Activated naive CD8-positive, alpha-beta T cell treated with anti-CD3 and anti-CD28 coated beads for 36 hours (primary cell): ENCODE results near the gene EEFSEC. TPM values are rescaled to one million over a fixed set of nuclear protein-coding genes. Genes with fewer than 3 reads are reported as not detected.

Source experiments
- DNase-seq: peaks from one replicate; pipeline ENCODE4 v3.0.0; 2021
- H3K27ac Mint-ChIP-seq: one replicate; pipeline ENCODE4 v1.8.0; 2022; ENCODE audit warnings: mild to moderate bottlenecking, moderate library complexity, mixed read lengths
- H3K27me3 Mint-ChIP-seq: one replicate; pipeline ENCODE4 v1.8.0; 2022; ENCODE audit warnings: mild to moderate bottlenecking, mixed read lengths
- H3K36me3 Mint-ChIP-seq: one replicate; pipeline ENCODE4 v1.8.0; 2021; ENCODE audit warnings: mild to moderate bottlenecking, mixed read lengths
- H3K4me1 Mint-ChIP-seq: one replicate; pipeline ENCODE4 v1.8.0; 2021; ENCODE audit warnings: mixed read lengths
- H3K4me3 Mint-ChIP-seq: one replicate; pipeline ENCODE4 v1.8.0; 2022; ENCODE audit warnings: mild to moderate bottlenecking, moderate library complexity, mixed read lengths
- H3K9me3 Mint-ChIP-seq: one replicate; pipeline ENCODE4 v1.8.0; 2022; ENCODE audit warnings: mixed read lengths
- total RNA-seq, 2 experiments: library from RNA; stranded (reverse); gene quantifications; one replicate each; pipeline ENCODE4 v1.2.3, GENCODE V29; 2021

EEFSEC gene
- 10 to 100 TPM; 22.4 to 23.9 TPM for total RNA-seq

GRCh38 chr3:128153156-128154041, at the start of gene EEFSEC:
EEFSEC (plus strand) TSS chr3:128153481; CDS start chr3:128153508, 27 bp downstream.
- H3K9me3 Mint-ChIP-seq, result peaks cover 3% of the 10 kb centered on the region
- peaks cover 29% of the 10 kb centered on the region for H3K36me3 Mint-ChIP-seq
- peaks cover 22% of the 10 kb centered on the region for H3K4me1 Mint-ChIP-seq
- DNase-seq, result peak; percentile 91
- no peaks in the 10 kb centered on the region for H3K27me3 Mint-ChIP-seq
- peak within 1 kb of the TSS; percentile 95 for H3K27ac Mint-ChIP-seq
- H3K4me3 Mint-ChIP-seq, result peak within 1 kb of the TSS; percentile 86

DNA sequence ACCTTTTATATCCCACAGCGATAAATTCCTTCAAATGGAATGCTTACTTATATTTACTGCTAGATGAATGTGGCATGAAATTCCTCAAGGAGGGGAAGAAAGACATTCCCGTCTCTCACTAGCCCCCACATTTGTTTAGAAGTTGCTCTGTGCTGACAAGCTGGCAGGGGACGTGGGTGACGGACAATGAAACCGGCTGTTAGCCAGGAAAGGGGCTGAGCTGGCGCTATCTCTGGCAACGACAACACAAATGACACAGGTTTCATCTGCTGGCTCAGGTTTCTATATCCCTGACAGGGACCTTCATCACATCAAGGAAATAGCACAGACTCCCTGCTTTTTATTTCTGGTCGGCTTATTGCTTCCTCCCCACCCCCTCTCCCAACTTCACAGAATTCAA, 45.4 kb upstream of the EEFSEC start:
- no peak for DNase-seq
- no peak overlapping the region for H3K27ac Mint-ChIP-seq
- H3K27me3 Mint-ChIP-seq, result no peaks in the 10 kb centered on the region
- H3K4me3 Mint-ChIP-seq, result no peak overlapping the region
- peaks cover 12% of the 10 kb centered on the region for H3K4me1 Mint-ChIP-seq
- H3K36me3 Mint-ChIP-seq, result peaks cover 28% of the 10 kb centered on the region
- no peaks in the 10 kb centered on the region for H3K9me3 Mint-ChIP-seq

- H3K36me3 Mint-ChIP-seq, result peaks cover 50% of the 10 kb centered on the region
- no peak for DNase-seq
Measured at GRCh38 chr3:128111147-128111546, 42.1 kb upstream of the EEFSEC start.

DNA sequence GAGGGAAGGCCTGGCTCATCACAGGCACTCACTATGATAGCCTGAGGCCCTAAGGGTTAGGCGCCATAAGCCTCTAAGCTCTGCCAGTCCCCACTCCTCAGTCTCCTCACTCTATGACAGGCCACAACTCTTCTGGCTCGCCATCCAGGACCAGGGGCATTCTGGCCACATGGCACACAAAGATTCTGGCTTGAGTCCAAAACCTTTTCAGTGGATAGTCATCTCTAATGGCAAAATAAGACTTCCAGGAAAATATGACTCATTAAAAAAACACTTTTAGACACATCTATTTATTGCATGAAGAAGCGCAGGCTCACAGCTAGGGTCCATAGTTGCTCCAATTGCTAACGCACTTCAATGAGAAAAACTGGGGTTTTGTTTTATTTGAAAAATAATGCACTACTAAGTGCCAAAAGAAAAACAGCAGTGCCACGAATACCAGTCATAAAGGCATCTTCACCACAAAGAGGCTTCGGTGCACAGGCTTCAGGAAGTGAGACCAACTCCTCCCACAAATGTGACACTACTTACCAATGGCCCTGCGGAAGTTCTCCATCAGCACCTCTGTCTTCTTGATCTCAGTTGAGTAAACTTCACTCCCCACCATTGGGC, 40.8 kb upstream of the EEFSEC start:
- peaks cover 51% of the 10 kb centered on the region for H3K36me3 Mint-ChIP-seq
- peak overlapping the region; percentile 45 for H3K4me3 Mint-ChIP-seq
- peak overlapping the region; percentile 93 for H3K27ac Mint-ChIP-seq
- no peaks in the 10 kb centered on the region for H3K9me3 Mint-ChIP-seq
- peaks cover 36% of the 10 kb centered on the region for H3K4me1 Mint-ChIP-seq
- DNase-seq, result peak; percentile 43
- no peaks in the 10 kb centered on the region for H3K27me3 Mint-ChIP-seq

More at GRCh38 chr3:128111147-128111546, 42.1 kb upstream of the EEFSEC start:
- H3K4me1 Mint-ChIP-seq, result peaks cover 36% of the 10 kb centered on the region
- no peak overlapping the region for H3K4me3 Mint-ChIP-seq
- H3K9me3 Mint-ChIP-seq, result no peaks in the 10 kb centered on the region
- H3K27ac Mint-ChIP-seq, result peak overlapping the region; percentile 93
- H3K27me3 Mint-ChIP-seq, result no peaks in the 10 kb centered on the region

DNA sequence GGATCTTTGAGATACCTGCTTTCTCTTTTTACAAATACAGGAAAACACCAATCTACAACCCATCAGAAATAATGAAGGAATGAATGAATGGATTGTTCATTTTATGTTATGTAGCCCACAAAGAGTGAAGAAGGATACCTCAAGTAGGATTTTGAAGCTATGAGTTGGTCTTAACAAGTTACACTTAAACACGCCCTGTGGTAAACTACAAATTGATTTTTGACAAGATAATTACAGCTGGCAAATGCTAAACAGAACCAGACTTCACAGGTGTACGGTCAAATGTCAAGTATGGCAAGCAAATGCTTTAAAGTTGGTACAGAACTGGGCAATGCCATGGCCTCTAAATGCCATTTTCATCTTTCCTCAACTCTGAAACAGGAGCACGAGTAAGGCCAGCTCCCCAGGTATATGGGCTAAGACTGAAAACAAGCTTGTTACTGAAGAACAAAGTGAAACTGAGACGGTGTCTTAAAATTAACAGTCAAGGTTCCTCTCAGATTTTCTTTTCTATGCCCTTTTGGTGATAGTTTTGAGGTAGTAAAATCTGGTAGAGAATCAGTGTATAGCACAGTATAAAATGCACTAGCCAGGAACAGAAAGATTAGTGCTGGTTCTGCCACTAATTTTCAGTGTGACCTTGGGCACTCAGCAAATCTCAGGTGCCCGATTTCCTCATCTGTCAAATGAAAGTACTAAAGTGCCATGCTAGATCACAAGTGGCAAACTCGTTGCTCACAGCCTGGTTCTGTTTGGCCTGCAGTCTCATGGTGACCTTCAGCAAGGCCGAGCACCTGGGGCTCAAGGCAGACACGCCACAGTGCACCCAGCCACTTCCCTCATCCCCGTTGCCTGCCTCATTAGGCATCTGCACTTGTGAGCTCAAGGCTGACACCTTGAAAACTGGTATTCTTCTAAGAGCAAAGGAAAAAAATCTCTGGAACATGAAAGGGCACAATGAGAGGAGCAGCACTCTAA, 39.2 kb upstream of the EEFSEC start:
- no peaks in the 10 kb centered on the region for H3K27me3 Mint-ChIP-seq
- H3K36me3 Mint-ChIP-seq, result peaks cover 61% of the 10 kb centered on the region
- H3K4me3 Mint-ChIP-seq, result no peak overlapping the region
- H3K9me3 Mint-ChIP-seq, result no peaks in the 10 kb centered on the region
- no peak overlapping the region for H3K27ac Mint-ChIP-seq
- no peak for DNase-seq
- H3K4me1 Mint-ChIP-seq, result peaks cover 43% of the 10 kb centered on the region

DNA sequence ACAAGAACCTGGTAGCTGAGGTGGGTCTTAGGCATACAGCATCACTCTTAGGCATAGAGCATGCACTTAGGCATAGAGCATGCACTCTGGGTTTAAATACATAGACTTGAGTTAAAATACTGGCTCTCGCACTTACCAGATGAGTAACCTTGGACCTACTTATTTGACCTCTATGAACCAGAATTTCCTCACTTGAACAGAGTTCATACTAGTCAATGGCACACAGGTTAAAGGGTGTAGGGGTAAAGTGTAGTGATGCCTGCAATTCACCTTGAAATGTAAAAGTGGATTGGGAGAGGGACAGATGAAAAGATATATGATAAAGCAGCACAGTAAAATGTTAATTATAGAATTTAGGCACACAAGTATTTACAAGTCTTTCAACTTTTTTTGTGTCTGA, 31.3 kb upstream of the EEFSEC start:
- Mint-ChIP-seq H3K27ac (peak overlapping the region; percentile 60), H3K36me3 (peaks cover 42% of the 10 kb centered on the region), H3K9me3 (peaks cover 7% of the 10 kb centered on the region), H3K4me3 (peak overlapping the region; percentile 94), H3K4me1 (peaks cover 32% of the 10 kb centered on the region), H3K27me3 (no peaks in the 10 kb centered on the region)
- DNase-seq, result no peak

DNA sequence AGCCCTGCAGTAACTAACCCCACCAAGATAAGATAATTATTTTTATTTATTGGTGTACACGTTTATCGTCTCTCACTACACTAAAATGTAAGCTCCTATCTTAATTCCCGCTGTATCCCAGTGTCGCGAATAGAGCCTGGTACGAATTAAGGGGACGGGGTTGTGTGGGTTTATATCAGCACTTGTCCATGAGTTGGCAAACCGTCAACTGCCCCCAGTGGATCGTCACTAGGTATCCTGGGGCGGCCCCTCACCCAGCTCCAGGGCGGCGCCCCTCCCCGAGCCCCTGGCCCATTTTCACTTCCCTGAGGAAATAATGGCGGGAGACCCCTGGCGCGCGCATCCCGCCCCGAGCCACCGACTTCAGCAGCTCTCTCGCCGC, 30.1 kb upstream of the EEFSEC start:
- H3K9me3 Mint-ChIP-seq, result peaks cover 7% of the 10 kb centered on the region

DNA sequence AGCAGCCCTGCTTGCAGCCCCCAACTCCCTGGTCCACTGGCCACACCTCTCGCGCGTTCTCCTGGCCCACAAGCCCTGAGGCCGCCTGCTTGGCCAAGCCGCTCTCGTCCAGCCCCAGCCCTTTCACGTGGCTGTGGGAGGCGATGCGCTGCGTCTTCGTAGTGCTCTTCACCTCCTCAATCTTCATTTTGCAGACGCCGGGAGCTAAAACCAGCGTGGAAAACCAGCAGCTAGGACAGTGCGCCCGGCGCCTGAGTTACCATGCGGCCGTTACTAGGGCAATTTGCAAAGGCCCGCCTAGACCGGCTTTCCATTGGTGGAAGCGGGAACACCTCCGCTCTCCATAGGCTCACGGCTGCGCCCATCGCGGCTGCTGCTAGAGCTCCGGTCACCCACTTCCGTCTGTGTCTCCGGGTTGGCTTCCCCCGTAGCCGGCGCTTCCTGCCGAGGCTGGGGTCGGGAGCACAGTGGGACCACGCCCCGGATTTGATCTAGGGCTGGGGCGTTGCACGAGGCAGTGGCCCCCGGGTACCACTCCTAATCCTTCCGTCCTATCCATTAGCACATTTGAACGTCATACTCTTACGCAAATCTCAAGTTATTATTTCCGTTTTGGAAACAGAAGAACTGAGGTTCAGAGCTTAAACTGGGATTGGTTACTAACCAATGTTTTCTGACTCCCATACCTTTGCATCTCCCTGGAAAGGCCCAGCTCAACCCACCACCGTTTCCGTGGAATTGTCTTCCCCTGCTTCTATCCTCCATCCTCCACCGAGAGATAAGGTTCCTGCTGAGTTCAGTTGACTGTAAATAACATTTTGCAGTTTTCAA, 29.5 kb upstream of the EEFSEC start, which contains the start of gene RUVBL1:
RUVBL1 (minus strand) TSS at position 275 of the 831 bp plus-strand sequence; CDS start at position 187, 88 bp downstream.
- Mint-ChIP-seq H3K4me3 (peak within 1 kb of the TSS; percentile 94), H3K9me3 (peaks cover 7% of the 10 kb centered on the region), H3K4me1 (peaks cover 24% of the 10 kb centered on the region), H3K27ac (peak within 1 kb of the TSS; percentile 97), H3K27me3 (no peaks in the 10 kb centered on the region), H3K36me3 (peaks cover 31% of the 10 kb centered on the region)
- DNase-seq, result peak; percentile 98

More for the DNA sequence above, 30.1 kb upstream of the EEFSEC start:
- H3K27me3 Mint-ChIP-seq, result no peaks in the 10 kb centered on the region
- peaks cover 35% of the 10 kb centered on the region for H3K36me3 Mint-ChIP-seq
- H3K4me1 Mint-ChIP-seq, result peaks cover 28% of the 10 kb centered on the region
- peak overlapping the region; percentile 94 for H3K4me3 Mint-ChIP-seq
- H3K27ac Mint-ChIP-seq, result peak overlapping the region; percentile 97
- no peak for DNase-seq

GRCh38 chr3:128127236-128127635, 26.0 kb upstream of the EEFSEC start:
- no peak for DNase-seq
- Mint-ChIP-seq H3K27me3 (no peaks in the 10 kb centered on the region), H3K4me3 (no peak overlapping the region), H3K36me3 (peaks cover 12% of the 10 kb centered on the region), H3K9me3 (peaks cover 7% of the 10 kb centered on the region), H3K4me1 (peaks cover 12% of the 10 kb centered on the region), H3K27ac (no peak overlapping the region)

DNA sequence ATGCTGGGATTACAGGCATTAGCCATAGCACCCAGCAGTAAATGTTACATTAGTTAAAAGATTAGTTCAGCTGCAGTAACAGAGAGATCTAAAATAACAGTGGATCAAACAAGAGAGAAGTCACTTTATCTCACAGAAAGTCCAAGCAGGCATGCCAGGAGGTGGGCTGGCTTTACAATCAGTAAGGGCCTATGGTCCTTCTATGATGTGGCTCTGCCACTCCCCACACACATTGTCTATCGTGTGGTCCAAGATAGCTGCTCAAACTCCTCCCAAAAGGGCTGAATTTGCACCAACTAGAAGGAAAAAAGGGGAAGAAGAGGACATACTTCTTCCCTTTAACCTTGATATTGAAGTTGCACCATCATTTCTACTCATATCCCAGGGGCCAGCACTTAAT, 25.0 kb upstream of the EEFSEC start:
- Mint-ChIP-seq H3K27ac (no peak overlapping the region), H3K4me3 (no peak overlapping the region), H3K9me3 (peaks cover 7% of the 10 kb centered on the region), H3K27me3 (no peaks in the 10 kb centered on the region), H3K36me3 (peaks cover 3% of the 10 kb centered on the region), H3K4me1 (peaks cover 9% of the 10 kb centered on the region)
- DNase-seq, result no peak

DNA sequence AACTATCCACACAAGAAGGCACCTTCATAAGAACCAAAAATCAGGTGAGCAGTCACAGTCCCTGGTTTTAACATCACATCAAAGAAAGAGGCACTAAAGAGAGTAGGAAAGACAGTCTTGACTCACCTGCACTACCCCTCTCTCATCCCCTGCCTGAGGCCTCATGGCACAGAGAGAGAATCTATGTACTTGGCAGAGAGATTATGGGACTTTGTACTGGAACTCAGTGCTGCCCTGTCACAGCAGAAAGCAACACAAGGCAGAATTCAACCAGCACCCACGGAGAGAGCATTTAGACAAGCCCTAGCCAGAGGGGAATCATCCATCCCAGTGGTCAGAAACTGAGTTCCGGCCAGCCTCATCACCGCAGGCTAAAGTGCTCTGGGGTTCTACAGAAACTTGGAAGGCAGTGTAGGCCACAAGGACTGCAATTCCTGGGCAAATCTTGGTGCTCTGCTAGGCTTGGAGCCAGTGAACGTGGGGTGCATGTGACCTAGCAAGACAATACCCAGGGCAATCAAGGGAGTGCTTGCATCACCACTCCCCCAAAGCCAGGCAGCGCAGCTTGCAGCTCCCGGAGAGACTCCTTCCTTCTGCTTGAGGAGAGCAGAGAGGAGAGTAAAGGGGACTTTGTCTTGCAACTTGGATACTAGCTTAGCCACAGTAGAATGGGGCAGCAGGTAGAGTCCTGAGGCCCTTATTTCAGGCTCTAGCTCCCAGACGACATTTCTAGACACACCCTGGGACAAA, 21.2 kb upstream of the EEFSEC start:
- DNase-seq, result no peak
- Mint-ChIP-seq H3K4me1 (no peaks in the 10 kb centered on the region), H3K4me3 (no peak overlapping the region), H3K9me3 (no peaks in the 10 kb centered on the region), H3K27ac (no peak overlapping the region), H3K27me3 (no peaks in the 10 kb centered on the region), H3K36me3 (no peaks in the 10 kb centered on the region)

DNA sequence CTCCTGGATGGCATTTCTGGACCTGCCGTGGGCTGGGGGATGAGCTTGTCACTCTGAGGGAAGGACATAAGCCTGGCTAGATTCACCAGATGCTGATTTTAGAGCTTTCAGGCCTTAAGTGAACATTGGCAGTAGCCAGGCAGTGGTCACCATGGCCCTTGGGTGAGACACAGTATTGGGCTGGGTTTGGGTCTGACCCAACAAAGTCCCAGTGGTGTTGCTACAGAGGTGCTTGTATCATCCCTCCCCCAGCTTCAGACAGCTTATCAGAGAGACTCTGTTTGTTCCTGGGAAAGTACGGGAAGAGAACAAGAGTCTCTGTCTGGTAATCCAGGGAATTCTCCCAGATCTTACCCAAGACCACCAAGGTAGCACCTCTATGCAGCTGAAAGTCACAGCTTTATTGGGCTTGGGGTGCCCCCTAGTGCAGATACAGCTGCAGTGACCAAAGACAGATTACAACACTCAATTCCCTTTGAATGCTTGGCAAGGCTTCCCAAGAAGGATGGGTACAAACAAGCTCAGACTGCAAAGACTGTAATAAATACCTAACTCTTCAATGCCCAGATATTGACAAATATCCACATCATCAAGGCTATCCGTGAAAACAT, 19.9 kb upstream of the EEFSEC start:
- Mint-ChIP-seq H3K27me3 (peaks cover 5% of the 10 kb centered on the region), H3K36me3 (no peaks in the 10 kb centered on the region), H3K4me1 (no peaks in the 10 kb centered on the region), H3K9me3 (no peaks in the 10 kb centered on the region), H3K4me3 (no peak overlapping the region), H3K27ac (no peak overlapping the region)
- DNase-seq, result peak; percentile 17

- Mint-ChIP-seq H3K36me3 (no peaks in the 10 kb centered on the region), H3K9me3 (no peaks in the 10 kb centered on the region), H3K4me1 (no peaks in the 10 kb centered on the region), H3K27me3 (no peaks in the 10 kb centered on the region), H3K4me3 (no peak overlapping the region), H3K27ac (no peak overlapping the region)
- DNase-seq, result no peak
Measured at GRCh38 chr3:128143496-128143895, 9.8 kb upstream of the EEFSEC start.
